Neural progenitor cell (in vitro differentiated cells): Measurements from ENCODE around the gene FRG2C. TPM values are rescaled to one million over a fixed set of nuclear protein-coding genes. Genes with fewer than 3 reads are reported as not detected.

Experiments
- DNase-seq: peaks from one replicate; pipeline ENCODE4 v3.0.0-alpha.2; 2016; ENCODE audit warnings: low spot score
- H2AFZ ChIP-seq: fragments of 200-600 bp; sonication (generic); replicated peaks from 2 replicates; pipeline ENCODE4 v1.6.1; 2016; ENCODE audit warnings: antibody characterized with exemption
- H3F3A ChIP-seq: fragments of 200-600 bp; sonication (generic); 2 replicates; pipeline ENCODE4 v1.6.1; 2016; ENCODE audit warnings: antibody characterized with exemption, low read depth
- H3K27ac ChIP-seq: fragments of 200-600 bp; sonication (generic); 2 replicates; pipeline ENCODE4 v1.5.1; 2016; ENCODE audit warnings: mild to moderate bottlenecking
- H3K27me3 ChIP-seq: fragments of 200-600 bp; sonication (generic); 2 replicates; pipeline ENCODE4 v1.6.1; 2016; ENCODE audit warnings: mild to moderate bottlenecking, moderate library complexity
- H3K36me3 ChIP-seq: fragments of 200-600 bp; sonication (generic); 2 replicates; pipeline ENCODE4 v1.5.1; 2016
- H3K4me1 ChIP-seq: fragments of 200-600 bp; sonication (generic); 2 replicates; pipeline ENCODE4 v1.6.1; 2016; ENCODE audit warnings: mixed run types
- H3K4me2 ChIP-seq: fragments of 200-600 bp; sonication (generic); 2 replicates; pipeline ENCODE4 v1.6.1; 2016
- H3K4me3 ChIP-seq: fragments of 200-600 bp; sonication (generic); 2 replicates; pipeline ENCODE4 v1.5.1; 2016
- H3K79me2 ChIP-seq: fragments of 200-600 bp; sonication (generic); 2 replicates; pipeline ENCODE4 v1.6.1; 2016; ENCODE audit warnings: low read depth
- H3K9ac ChIP-seq: fragments of 200-600 bp; sonication (generic); 2 replicates; pipeline ENCODE4 v1.6.1; 2016
- H3K9me3 ChIP-seq: fragments of 200-600 bp; sonication (generic); 2 replicates; pipeline ENCODE4 v1.5.1; 2016; ENCODE audit warnings: low read depth
- H4K20me1 ChIP-seq: fragments of 200-600 bp; sonication (generic); 2 replicates; pipeline ENCODE4 v1.6.1; 2016; ENCODE audit warnings: low read depth
- H3K27ac Mint-ChIP-seq: 3 replicates; pipeline ENCODE4 v1.8.0; 2021; ENCODE audit warnings: mixed read lengths
- H3K27me3 Mint-ChIP-seq: 2 replicates; pipeline ENCODE4 v1.8.0; 2022; ENCODE audit warnings: low read depth, mild to moderate bottlenecking, inconsistent platforms, moderate library complexity, mixed read lengths; ENCODE audit not compliant: insufficient read depth
- H3K36me3 Mint-ChIP-seq: 3 replicates; pipeline ENCODE4 v1.8.0; 2021; ENCODE audit warnings: mixed read lengths
- H3K4me1 Mint-ChIP-seq: 3 replicates; pipeline ENCODE4 v1.8.0; 2021; ENCODE audit warnings: mixed read lengths
- H3K4me3 Mint-ChIP-seq: 3 replicates; pipeline ENCODE4 v1.8.0; 2021; ENCODE audit warnings: mild to moderate bottlenecking, moderate library complexity, mixed read lengths
- H3K9me3 Mint-ChIP-seq: 3 replicates; pipeline ENCODE4 v1.8.0; 2020; ENCODE audit warnings: mixed read lengths
- CTCF ChIP-seq: fragments of 200-600 bp; sonication (generic); IDR thresholded peaks from 2 replicates; pipeline ENCODE4 v1.5.1; 2017; ENCODE audit warnings: antibody characterized with exemption, mild to moderate bottlenecking
- EZH2 ChIP-seq: fragments of 200-600 bp; sonication (generic); IDR thresholded peaks from 2 replicates; pipeline ENCODE4 v1.6.1; 2017; ENCODE audit warnings: antibody characterized with exemption, mild to moderate bottlenecking, moderate library complexity
- EZH2phosphoT487 ChIP-seq: fragments of 200-600 bp; sonication (generic); IDR thresholded peaks from 2 replicates; pipeline ENCODE4 v1.6.1; 2017; ENCODE audit warnings: antibody characterized with exemption
- microRNA counts: library from miRNA; unstranded; fragments of <30 nt; microRNA quantifications from one replicate; lab custom pipeline; 2016
- microRNA-seq: library from miRNA; unstranded; fragments of <30 nt; microRNA quantifications from one replicate; pipeline ENCODE4, GENCODE V29; 2016
- small RNA-seq: library from RNA; depleted of rRNA; stranded (forward); fragments of <200 nt; gene quantifications from one replicate; pipeline ENCODE3, GENCODE V24; 2015
- total RNA-seq: library from RNA; depleted of rRNA; stranded (reverse); fragments of >200 nt; gene quantifications from 2 replicates; pipeline ENCODE4 v1.2.3, GENCODE V29; 2015; ENCODE audit warnings: low replicate concordance

FRG2C gene
- total RNA-seq, 1 donor from 2014 or later = not detected

DNA sequence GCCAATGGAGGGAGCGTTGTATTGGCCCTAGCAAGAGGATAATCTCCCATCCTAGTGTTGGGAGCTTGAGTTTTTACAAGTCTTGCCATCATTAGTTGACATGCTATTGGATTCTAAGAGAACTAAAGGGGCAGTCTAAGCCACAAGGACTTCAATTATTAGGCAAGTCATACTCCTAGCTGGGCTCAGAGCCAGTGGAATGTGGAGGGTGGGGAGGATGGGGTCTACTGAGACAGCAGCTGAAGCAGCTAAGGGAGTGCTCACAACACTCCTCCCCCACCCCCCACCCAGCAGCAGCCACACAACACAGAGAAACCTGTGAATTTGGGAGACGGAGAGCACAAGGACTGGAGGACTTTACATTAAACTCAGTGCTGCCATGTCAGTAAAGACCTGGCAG, 27.9 kb downstream of the FRG2C start:
- no peaks in the 10 kb centered on the region for H3K4me1 Mint-ChIP-seq
- H3K27me3 Mint-ChIP-seq = no peaks in the 10 kb centered on the region
- H3K9me3 Mint-ChIP-seq = peaks cover 23% of the 10 kb centered on the region
- no peaks in the 10 kb centered on the region for H3K79me2 ChIP-seq
- no peaks in the 10 kb centered on the region for H3K36me3 Mint-ChIP-seq
- no peaks in the 10 kb centered on the region for H3F3A ChIP-seq
- no peaks in the 10 kb centered on the region for H4K20me1 ChIP-seq
- H3K27me3 ChIP-seq = no peaks in the 10 kb centered on the region
- no peaks in the 10 kb centered on the region for H3K36me3 ChIP-seq
- no peak overlapping the region for H3K27ac ChIP-seq
- H3K4me1 ChIP-seq = no peaks in the 10 kb centered on the region
- H3K4me3 ChIP-seq = no peak overlapping the region
- no peak overlapping the region for H2AFZ ChIP-seq
- TF ChIP-seq EZH2 = no peak
- no peak for TF ChIP-seq CTCF
- TF ChIP-seq EZH2phosphoT487 = no peak
- no peak overlapping the region for H3K4me3 Mint-ChIP-seq
- peaks cover 5% of the 10 kb centered on the region for H3K9me3 ChIP-seq
- H3K4me2 ChIP-seq = no peak overlapping the region
- no peak overlapping the region for H3K9ac ChIP-seq
- no peak for DNase-seq
- H3K27ac Mint-ChIP-seq = no peak overlapping the region

MicroRNAs within 50 kb of the gene (microRNA counts, 767-probe panel; counts per million panel counts)
- microRNA hsa-miR-1324 (lab: Ali Mortazavi, UCI) = 460 counts per million, percentile 90 among the panel's probes with 10 or more counts

Small RNA genes within 50 kb of the gene (microRNA-seq; reads per million reads assigned to microRNA genes)
- not detected for gene MIR1324

Small RNA genes within 50 kb of the gene (small RNA-seq; reads per million reads assigned to genes)
- gene AC108724.2 = not detected

Other genes starting within 250 kb of the FRG2C start
- 9.9 and 14.6 TPM in 2 replicates for gene ZNF717, start 121.2 kb downstream of the FRG2C start, total RNA-seq